GM19099 (cell line): ENCODE measurements around the gene SLC45A1.

Source experiments
- POLR2A ChIP-seq: IDR thresholded peaks from 3 replicates; pipeline ENCODE4 v1.6.1; 2011; ENCODE audit warnings: low read depth; ENCODE audit not compliant: insufficient read length; ENCODE audit errors: extremely low read depth

Gene SLC45A1

GRCh38 chr1:8299963-8300362 lies 18.0 kb upstream of the SLC45A1 start:
- no peak for TF ChIP-seq POLR2A

GRCh38 chr1:8302081-8302956 lies 15.6 kb upstream of the SLC45A1 start:
- TF ChIP-seq POLR2A: no peak

GRCh38 chr1:8303141-8303540 lies 14.8 kb upstream of the SLC45A1 start:
- no peak for TF ChIP-seq POLR2A

- TF ChIP-seq POLR2A: no peak
Measured at GRCh38 chr1:8303876-8304275, 14.0 kb upstream of the SLC45A1 start.

GRCh38 chr1:8307628-8308027 lies 10.3 kb upstream of the SLC45A1 start:
- TF ChIP-seq POLR2A: no peak

GRCh38 chr1:8311068-8311718 lies 6.7 kb upstream of the SLC45A1 start:
- no peak for TF ChIP-seq POLR2A

GRCh38 chr1:8312235-8313218 lies 5.4 kb upstream of the SLC45A1 start:
- TF ChIP-seq POLR2A: no peak

- no peak for TF ChIP-seq POLR2A
Measured at GRCh38 chr1:8313231-8313630, 4.7 kb upstream of the SLC45A1 start.

GRCh38 chr1:8314346-8315280 lies 3.3 kb upstream of the SLC45A1 start:
- no peak for TF ChIP-seq POLR2A

GRCh38 chr1:8315573-8316475 lies 2.1 kb upstream of the SLC45A1 start:
- TF ChIP-seq POLR2A: no peak

GRCh38 chr1:8318436-8318835 lies 522 bp downstream of the SLC45A1 start:
- no peak for TF ChIP-seq POLR2A

- no peak for TF ChIP-seq POLR2A
Measured at GRCh38 chr1:8321612-8322011, 3.7 kb downstream of the SLC45A1 start.

GRCh38 chr1:8323706-8324105 lies 5.8 kb downstream of the SLC45A1 start:
- TF ChIP-seq POLR2A: no peak

GRCh38 chr1:8324176-8324810 lies 6.4 kb downstream of the SLC45A1 start:
- no peak for TF ChIP-seq POLR2A
